WI38 (cell line): ENCODE data around the gene INTS11.

ENCODE experiments used
- H3K4me3 ChIP-seq: 2 replicates; pipeline ENCODE4 v1.5.1; 2011; ENCODE audit warnings: low read depth, mild to moderate bottlenecking, control low read depth, low read length
- TF ChIP-seq, protein P1 (sequence below): IDR thresholded peaks from 2 replicates; pipeline ENCODE4 v1.5.1; 2012; ENCODE audit warnings: low read depth, mild to moderate bottlenecking, control low read depth, low read length

INTS11 gene

DNA sequence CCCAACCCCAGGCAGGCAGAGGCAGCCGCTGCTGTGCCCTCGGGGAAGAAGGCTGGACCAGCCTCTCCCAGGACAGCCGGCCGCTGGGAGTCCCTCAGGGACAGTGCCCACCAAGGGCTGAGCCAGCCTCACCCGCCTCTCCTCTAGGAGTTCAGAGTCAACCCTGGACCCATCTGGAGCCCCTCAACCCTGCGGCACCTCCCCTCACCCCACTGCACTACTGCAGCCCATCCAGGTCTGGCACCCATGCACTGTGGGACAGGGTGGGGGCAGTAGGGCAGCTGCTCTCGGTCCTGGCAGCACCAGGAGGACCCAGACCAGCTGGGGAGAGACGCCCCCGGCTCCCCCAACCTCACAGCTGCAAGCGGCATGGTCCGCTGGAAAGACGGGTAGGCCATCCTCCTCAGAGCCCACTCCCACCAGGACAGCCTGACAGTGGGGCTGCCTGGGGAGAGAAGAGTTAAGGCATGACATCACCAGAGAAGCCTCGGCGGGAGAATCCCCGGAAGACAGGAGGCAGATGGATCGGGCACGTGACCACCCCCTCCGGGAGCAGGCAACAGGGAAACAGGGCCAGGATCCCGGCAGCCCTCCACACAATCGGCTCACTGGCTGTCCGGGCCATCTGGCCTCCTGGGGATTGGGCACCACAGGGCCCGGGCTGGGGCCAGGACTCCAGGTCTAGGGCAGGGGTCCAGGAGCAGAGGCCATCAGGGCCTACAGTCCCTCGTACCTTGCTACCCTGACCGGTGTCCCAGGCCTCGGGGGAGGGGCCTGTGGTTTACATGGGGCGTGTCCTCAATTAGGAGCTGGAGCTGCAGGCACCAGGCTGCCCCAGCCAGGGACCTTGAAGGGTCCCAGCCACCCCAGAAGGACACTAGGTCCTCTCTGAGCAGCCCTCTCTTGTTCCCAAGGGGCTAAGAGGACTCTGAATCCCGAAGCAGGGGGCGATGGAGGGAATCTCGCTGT, 19.8 kb downstream of the INTS11 start:
- TF ChIP-seq, protein P1, sequence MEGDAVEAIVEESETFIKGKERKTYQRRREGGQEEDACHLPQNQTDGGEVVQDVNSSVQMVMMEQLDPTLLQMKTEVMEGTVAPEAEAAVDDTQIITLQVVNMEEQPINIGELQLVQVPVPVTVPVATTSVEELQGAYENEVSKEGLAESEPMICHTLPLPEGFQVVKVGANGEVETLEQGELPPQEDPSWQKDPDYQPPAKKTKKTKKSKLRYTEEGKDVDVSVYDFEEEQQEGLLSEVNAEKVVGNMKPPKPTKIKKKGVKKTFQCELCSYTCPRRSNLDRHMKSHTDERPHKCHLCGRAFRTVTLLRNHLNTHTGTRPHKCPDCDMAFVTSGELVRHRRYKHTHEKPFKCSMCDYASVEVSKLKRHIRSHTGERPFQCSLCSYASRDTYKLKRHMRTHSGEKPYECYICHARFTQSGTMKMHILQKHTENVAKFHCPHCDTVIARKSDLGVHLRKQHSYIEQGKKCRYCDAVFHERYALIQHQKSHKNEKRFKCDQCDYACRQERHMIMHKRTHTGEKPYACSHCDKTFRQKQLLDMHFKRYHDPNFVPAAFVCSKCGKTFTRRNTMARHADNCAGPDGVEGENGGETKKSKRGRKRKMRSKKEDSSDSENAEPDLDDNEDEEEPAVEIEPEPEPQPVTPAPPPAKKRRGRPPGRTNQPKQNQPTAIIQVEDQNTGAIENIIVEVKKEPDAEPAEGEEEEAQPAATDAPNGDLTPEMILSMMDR = no peak
- H3K4me3 ChIP-seq = peak overlapping the region; percentile 87

DNA sequence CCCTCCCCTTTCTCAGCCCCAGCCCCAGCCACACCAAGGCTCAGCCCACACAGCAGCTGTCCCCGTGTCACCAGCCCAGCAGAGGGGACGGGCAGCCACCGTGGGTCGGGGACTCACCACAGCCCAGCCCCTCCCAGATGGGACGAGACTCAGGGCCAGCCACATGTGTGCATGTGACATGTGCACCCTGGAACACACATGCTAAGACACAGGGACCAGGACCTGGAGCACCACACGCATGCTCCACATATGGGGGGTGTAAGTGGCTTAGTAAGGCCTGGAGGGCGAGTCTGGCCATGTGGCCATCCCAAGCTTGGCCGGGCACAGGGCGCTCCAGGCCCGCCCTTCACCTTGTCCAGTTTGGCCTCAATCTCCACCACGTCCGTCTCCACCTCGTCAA, 20.7 kb downstream of the INTS11 start:
- no peak overlapping the region for H3K4me3 ChIP-seq
- TF ChIP-seq, protein P1 = no peak

DNA sequence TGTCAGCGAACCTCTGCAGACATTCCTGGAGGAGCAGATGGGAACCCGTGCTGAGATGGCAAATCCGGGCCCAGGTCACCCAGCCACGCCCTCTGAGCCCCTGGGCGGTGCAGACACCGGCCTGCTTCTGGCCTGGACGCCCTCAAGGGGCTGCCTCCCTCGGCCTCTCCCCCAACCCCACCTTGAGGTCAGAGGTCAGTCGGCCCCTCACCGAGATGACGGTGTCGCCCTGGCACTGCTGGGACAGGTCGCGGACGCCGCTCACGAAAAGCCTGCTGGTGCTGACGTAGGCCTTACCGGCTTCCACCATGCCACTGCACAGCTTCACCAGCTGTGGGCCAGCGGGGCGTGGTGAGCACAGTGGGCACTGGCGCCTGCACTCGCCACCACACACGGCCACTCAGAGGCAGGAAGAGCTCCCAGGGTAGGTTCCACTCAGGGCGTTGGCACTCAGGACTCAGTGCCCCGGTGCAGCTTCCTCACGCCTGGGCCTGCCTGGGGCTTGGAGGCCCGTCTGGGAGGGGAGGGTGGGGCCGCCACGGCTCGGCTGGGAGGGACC, 21.4 kb downstream of the INTS11 start:
- TF ChIP-seq, protein P1 = no peak
- no peak overlapping the region for H3K4me3 ChIP-seq

DNA sequence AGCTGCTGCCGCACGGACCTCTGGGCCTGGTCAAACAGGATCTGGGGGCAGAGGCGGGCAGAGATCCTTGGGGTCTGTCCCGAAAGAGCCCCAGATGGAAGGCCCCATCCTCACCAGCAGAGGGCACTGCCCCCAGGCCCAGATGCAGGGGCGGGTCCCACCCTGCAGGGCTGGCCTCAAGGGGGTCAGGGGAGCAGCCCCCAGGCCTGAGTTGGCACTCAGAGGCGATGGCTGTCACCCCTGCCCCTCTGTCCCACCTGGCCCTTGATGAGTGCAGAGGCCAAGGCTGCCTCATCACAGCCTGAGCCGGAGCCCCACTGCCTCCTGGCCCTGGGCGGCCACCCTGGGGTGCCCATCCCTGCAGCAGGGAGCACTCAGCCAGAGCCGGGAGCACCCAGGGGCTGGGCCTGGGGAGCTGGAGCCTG, 22.4 kb downstream of the INTS11 start:
- TF ChIP-seq, protein P1 = no peak; the same call in 1 of the 2 replicates
- H3K4me3 ChIP-seq = no peak overlapping the region

DNA sequence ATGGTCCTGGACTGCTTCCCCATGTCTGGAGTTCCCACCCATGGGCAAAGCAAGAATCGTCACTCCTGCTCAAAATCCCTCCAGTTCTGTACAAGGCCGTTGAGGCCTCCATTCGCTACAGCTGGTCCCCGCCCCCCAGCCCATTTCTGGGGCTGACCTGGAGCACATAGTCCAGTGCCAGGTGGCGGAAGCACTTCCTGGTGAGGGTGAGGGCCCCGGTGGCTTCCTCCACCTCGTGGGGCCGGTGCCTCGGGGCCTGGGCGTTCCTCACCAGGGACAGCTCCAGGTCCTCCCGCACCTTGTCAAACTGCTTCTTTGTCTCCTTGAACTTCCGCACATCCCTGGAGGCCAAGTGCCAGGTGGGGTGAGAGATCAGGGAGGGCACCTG, 24.1 kb downstream of the INTS11 start:
- no peak overlapping the region for H3K4me3 ChIP-seq
- TF ChIP-seq, protein P1 = no peak

DNA sequence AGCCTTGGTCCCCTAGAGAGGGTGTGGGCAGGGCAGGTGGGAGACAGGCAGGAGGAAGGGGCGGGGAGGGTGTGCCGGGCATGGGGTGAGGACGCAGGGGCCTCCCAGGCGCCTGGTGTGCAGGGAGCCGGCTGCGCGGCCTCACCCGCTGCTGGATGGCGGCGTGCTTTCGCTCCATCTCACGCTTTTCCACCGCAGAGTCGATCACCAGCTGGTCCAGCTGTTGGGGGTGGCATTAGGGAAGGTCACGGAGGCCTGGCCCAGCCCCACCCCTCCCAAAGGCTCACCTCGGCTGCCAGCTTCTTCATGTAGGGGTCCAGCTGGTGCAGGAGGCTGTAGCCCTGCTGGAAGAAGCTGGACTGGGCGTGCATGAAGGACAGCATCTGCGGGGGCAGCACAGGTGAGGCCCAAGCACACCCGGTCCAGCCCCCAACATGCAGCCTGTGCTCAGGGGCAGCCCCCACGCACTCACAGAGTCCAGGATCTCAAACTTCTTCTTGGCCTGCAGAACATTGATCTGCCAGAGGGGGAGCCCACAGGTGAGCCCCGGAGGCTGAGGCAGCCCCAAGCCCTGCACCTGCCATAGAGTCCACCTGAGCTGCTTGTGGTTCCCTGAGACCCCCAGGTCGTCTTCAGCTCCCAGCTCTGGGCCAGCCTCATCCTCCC, 24.6 kb downstream of the INTS11 start:
- TF ChIP-seq, protein P1 = no peak
- H3K4me3 ChIP-seq = no peak overlapping the region
